HFFc6 (cell line): ENCODE measurements around the gene ERBB2. TPM values are rescaled to one million over a fixed set of nuclear protein-coding genes. Genes with fewer than 3 reads are reported as not detected.
A peak's percentile ranks its signal among the peaks of the same experiment; 100 is the strongest.

Experiments
- DNase-seq: peaks from one replicate; pipeline ENCODE4 v3.0.0-alpha.2; 2018
- H3K27ac Mint-ChIP-seq: 2 replicates; pipeline ENCODE4 v1.8.0; 2020; ENCODE audit warnings: mild to moderate bottlenecking, mixed read lengths
- H3K27me3 Mint-ChIP-seq: 2 replicates; pipeline ENCODE4 v1.8.0; 2021; ENCODE audit warnings: mild to moderate bottlenecking, moderate library complexity, mixed read lengths; ENCODE audit not compliant: insufficient read depth
- H3K36me3 Mint-ChIP-seq: 2 replicates; pipeline ENCODE4 v1.8.0; 2021; ENCODE audit warnings: low read depth, mixed read lengths
- H3K4me1 Mint-ChIP-seq: 2 replicates; pipeline ENCODE4 v1.8.0; 2020; ENCODE audit warnings: low read depth, mixed read lengths
- H3K4me3 Mint-ChIP-seq: 2 replicates; pipeline ENCODE4 v1.8.0; 2020; ENCODE audit warnings: mild to moderate bottlenecking, moderate library complexity, mixed read lengths
- H3K9me3 Mint-ChIP-seq: 2 replicates; pipeline ENCODE4 v1.8.0; 2020; ENCODE audit warnings: mild to moderate bottlenecking, mixed read lengths
- CTCF ChIP-seq: fragments of 200-600 bp; sonication (generic); IDR thresholded peaks from 2 replicates; pipeline ENCODE4 v1.5.0; 2021; ENCODE audit warnings: antibody characterized with exemption, mild to moderate bottlenecking
- total RNA-seq, 6 experiments: library from RNA; stranded (reverse); fragmentation: NEBNext Ultra II Directional; extraction: Animal tissue kit (Norgen Biotek cat#: 25700); gene quantifications; 2 replicates in 1 of 6; 3 replicates in 5 of 6; pipeline ENCODE4 v1.2.3, GENCODE V29; 2021

ERBB2 gene
- total RNA-seq, 6 experiments from 2014 or later = 51.9 to 67.2 (median 61.0) TPM

DNA sequence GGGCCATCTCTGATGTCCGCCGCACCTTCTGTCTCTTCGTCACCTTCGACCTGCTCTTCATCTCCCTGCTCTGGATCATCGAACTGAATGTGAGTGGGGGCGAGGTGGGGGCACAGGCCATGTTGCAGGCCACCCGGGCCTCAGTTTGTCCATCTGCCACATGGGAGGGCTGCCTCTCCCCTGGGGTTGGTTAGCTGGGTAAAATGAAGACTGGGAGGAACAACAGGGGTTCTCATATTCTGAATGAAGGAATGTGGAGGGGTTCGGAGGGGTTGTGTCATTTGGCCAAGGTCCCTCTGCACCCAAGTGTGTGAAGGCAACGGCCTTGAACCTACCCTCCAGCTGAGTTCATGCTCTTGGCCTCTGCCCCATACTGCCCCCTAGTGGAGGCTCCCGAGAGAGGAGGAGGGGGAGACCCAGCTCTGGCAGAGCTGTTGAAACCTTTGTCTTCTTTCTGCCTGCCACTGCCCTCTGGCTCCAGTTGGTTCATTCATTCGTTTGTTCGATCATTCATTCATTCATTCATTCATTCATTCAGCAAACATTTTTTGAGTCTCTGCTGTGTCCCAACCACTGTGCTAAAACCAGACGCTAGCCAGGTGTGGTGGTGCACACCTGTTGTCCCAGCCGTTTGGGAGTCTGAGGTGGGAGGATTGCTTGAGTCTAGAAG lies 46.1 kb upstream of the ERBB2 start:
- DNase-seq = peak; percentile 19
- no peaks in the 10 kb centered on the region for H3K9me3 Mint-ChIP-seq
- H3K27ac Mint-ChIP-seq = no peak overlapping the region
- H3K36me3 Mint-ChIP-seq = no peaks in the 10 kb centered on the region
- H3K4me3 Mint-ChIP-seq = no peak overlapping the region
- H3K4me1 Mint-ChIP-seq = peaks cover 21% of the 10 kb centered on the region
- H3K27me3 Mint-ChIP-seq = peaks cover 2% of the 10 kb centered on the region; the same call in 1 of the 2 replicates
- peak; percentile 91 for TF ChIP-seq CTCF

- TF ChIP-seq CTCF = no peak
- Mint-ChIP-seq H3K36me3 (no peaks in the 10 kb centered on the region), H3K27ac (no peak overlapping the region), H3K4me3 (no peak overlapping the region), H3K27me3 (peaks cover 2% of the 10 kb centered on the region; the same call in 1 of the 2 replicates), H3K9me3 (no peaks in the 10 kb centered on the region), H3K4me1 (peaks cover 18% of the 10 kb centered on the region)
- no peak for DNase-seq
These were observed 44.8 kb upstream of the ERBB2 start for GRCh38 chr17:39655105-39655504.

GRCh38 chr17:39658346-39658745 lies 41.5 kb upstream of the ERBB2 start:
- no peak for DNase-seq
- Mint-ChIP-seq H3K4me3 (no peak overlapping the region), H3K36me3 (no peaks in the 10 kb centered on the region), H3K4me1 (peaks cover 6% of the 10 kb centered on the region), H3K9me3 (no peaks in the 10 kb centered on the region), H3K27me3 (no peaks in the 10 kb centered on the region), H3K27ac (no peak overlapping the region)
- TF ChIP-seq CTCF = no peak

GRCh38 chr17:39658760-39659159 lies 41.1 kb upstream of the ERBB2 start:
- H3K27me3 Mint-ChIP-seq = no peaks in the 10 kb centered on the region
- H3K9me3 Mint-ChIP-seq = no peaks in the 10 kb centered on the region
- no peak overlapping the region for H3K27ac Mint-ChIP-seq
- no peak for DNase-seq
- peaks cover 4% of the 10 kb centered on the region for H3K4me1 Mint-ChIP-seq
- no peaks in the 10 kb centered on the region for H3K36me3 Mint-ChIP-seq
- TF ChIP-seq CTCF = no peak
- no peak overlapping the region for H3K4me3 Mint-ChIP-seq

- Mint-ChIP-seq H3K27ac (no peak overlapping the region), H3K27me3 (no peaks in the 10 kb centered on the region; the same call in 1 of the 2 replicates), H3K9me3 (no peaks in the 10 kb centered on the region)
These were observed 40.4 kb upstream of the ERBB2 start for GRCh38 chr17:39659279-39660010.

More at GRCh38 chr17:39659279-39660010, 40.4 kb upstream of the ERBB2 start:
- Mint-ChIP-seq H3K36me3 (no peaks in the 10 kb centered on the region), H3K4me1 (peaks cover 7% of the 10 kb centered on the region), H3K4me3 (no peak overlapping the region)
- TF ChIP-seq CTCF = no peak
- no peak for DNase-seq
